ENCODE measurements around the gene CAPN2.
"Not testable (repeated sequence)": the region's sequence is repeated elsewhere in the genome, so short reads cannot be mapped to it uniquely, and the experiment has no call there.

The CAPN2 gene

DNA sequence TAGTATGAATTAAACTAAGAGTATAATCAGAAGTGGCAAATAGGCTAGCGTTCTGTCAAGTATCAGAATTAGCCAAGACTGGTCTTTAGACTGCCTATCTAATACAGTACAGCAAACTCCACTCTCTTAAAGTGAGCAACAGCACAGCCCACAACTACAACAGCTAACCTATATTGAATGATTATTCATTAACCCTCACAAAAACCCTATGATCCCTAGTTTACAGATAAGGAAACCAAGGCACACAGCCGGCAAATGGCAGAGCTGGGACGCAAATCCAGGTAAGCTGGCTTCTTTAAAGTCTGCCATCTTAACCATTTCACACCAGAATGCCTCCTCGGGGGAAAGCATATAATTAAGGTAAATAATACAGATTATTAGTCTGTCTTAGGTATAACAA is 81.4 kb downstream of the CAPN2 start:
- no peak for DNase-seq

GRCh38 chr1:223794136-223794880 is 82.0 kb downstream of the CAPN2 start:
- DNase-seq, result no peak

- no peak for DNase-seq
Observed at GRCh38 chr1:223796210-223796609, 83.9 kb downstream of the CAPN2 start.

DNA sequence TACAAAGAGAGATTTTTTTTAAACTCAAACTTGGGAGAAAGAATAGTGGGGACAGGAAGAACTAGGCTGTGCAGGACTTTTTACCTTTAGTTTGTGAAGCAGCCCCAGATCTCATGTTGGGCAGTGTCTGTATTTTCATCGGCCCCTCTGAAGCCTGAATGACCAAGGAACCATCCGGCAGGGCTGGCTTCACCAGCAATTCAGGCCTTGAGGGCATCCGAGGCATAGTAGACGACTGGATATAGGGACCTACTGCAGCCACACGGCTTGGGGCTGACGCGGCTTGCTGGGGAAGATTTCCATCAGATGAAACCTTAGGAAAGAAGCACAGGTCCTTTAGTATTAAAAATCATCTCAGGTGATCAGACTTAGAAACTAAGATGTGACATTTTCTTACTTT is 89.7 kb downstream of the CAPN2 start:
- no peak for DNase-seq

DNA sequence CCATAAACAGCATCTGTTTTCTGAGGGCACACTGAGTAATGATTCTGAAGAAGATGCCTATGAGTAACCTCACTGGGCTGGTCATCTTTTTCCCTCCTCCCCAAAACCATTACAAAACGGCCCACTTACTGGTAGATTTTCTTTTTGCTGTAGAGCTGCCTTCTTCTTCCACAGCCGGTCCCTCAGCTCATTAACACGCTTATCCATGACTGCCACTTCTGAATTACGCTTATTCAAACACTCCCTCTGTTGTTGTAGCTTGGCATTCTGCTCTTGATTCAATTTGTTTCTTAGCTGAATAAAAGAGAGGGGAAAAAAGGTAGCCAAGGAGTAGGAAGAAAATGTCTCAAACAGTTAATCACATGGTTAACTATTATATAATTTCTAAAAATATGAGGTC is 90.3 kb downstream of the CAPN2 start:
- DNase-seq, result no peak

- DNase-seq, result no peak
Observed at GRCh38 chr1:223803211-223803610, 90.9 kb downstream of the CAPN2 start.

- DNase-seq, result peak; percentile 41
Observed at GRCh38 chr1:223809905-223810304, 97.6 kb downstream of the CAPN2 start.

DNA sequence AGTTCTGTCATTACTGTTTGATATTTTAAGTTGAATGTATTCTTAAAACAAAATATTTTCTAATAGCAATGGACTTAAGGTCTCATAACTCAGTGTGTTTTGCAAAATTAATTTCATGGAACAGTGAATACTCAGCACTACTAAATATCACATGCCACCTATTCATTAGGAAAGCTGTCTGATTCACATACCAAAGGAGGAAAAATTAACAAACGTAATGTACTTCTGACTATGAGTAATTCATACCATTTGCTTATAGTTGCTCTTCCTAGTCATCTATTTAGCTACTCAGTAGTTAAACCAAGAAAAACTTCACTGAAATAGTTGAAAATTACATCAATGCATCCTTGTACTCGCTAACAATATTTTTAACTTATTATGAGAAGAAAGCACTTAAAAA is 98.2 kb downstream of the CAPN2 start:
- peak; percentile 85 for DNase-seq

DNA sequence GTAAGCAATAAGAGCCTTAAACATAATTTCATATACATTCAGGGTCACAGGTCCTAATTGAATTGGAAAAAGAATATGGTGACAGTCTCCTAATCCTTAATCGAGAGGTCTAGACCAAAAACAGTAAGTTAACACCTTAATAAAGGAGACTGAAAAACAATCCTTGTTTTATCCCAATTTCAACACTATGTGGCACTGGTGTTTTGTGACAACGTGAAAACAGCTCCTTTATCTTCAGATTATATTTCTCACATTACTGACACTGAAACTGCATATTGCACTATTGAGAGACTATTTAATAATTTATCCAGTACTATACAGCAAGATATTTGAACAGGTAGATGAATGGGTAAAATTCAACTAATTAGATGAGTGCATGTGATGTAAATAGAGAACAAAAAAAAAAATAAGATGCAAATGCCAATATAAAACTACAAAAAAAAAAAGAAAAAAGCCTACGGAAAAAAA is 99.3 kb downstream of the CAPN2 start:
- DNase-seq, result peak; percentile 53

DNA sequence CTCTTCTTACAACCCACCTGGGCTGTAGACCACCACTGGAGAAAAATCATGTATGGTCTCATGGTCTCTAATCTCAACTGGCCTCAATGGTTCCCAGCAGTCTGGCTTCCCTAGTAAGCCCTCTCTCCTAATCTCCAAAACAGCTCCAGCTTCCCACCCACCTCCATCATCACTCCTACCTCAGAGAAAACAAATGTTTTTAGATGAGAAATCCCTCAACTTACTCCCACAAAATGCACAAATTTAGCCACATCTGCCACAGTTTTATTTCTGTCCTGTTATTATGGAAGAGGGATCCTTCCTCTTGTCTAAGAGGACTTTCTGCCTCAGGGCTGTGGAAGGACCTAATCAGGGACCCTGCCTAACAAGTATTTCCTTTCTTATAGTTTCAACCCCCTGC is 101.3 kb downstream of the CAPN2 start:
- DNase-seq, result no peak

DNA sequence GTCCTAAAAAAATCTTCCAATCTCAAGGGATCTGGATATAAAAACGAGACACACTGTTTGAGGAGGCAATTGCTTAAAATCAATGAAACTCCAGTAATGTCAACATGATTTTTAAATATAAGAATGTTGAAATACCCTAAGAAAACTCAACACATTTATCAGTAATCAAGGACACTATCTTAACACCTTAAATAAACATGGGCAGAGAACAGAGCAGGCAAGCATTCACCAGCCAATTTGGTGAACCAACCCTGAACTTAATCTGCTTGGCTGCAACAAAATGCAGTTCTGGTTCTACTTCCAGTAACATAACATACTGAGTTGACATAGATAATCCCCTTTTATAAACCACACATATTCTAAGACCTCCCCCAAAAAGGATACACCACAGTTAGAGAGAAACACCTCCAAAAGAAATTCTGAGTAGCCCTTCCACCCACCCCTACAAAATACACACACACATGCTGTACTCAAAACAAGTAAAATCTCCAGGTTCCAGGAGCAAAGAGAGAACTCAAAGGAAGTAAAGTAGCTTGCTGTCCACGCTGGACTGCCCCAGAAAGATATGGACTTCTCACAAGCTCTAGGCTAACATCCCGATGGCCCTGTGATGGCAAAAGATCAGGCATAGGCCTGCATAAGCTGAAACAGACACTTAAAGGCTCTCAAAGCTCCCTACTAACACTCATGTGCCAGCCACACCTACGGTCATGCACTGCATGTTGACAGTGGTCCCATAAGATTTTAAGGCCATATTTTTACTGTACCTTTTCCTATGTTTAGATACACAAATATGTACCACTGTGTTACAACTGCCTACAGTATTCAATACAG is 102.9 kb downstream of the CAPN2 start:
- no peak for DNase-seq

GRCh38 chr1:223815865-223816264 is 103.5 kb downstream of the CAPN2 start:
- no peak for DNase-seq

GRCh38 chr1:223817265-223817664 is 104.9 kb downstream of the CAPN2 start:
- not testable (repeated sequence) for DNase-seq

DNA sequence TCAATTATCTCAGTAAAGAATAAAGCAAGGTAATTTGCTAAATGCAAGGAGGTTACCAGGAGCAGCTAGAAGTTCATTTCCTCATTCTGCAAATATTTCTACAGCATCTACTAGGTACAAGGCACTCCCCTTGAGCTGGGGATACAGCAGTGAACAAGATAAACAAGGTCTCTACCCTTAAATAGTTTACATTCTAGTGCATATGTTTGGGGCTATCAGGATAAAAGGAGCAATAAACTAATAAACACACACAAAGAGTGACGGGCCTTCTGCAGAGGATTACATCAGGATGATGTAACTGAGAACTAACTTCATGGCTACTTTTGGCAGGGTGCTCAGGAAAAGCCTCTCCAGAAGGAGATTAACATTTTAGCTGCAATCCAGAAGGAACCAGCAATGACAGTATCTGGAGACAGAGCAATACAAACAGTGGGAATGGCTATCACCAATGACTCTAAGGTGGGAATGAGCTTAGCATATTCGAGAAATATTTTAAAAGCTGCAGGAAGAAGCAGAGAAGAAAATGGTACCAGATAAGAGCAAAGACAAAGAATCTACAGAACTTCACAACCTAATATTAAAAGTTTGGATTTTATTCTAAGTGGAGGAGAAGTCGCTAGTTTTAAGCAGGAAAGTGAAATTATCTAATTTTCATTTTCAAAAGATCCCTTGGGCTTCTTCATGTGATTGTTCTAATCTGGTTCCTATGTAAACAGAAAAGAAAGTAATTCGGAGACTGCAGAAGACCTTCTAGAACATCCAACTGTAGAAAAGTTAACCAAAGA is 107.6 kb downstream of the CAPN2 start:
- no peak for DNase-seq

DNA sequence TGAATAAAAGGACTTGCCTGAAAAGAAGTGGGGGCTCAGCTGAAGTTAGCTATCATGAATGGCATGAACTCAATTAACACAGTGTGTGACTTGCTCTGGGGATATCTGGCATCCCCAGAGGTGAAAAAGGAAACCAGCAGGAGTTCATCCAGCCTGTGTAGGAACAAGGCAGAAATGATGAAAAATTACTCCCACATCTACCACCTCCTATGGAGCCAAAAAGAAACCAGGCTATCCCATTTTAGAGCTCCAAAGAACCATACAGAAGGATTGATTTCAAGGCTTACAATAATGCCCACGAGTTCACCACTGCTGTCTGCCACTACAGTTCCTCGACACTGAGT is 108.1 kb downstream of the CAPN2 start:
- DNase-seq, result no peak

DNA sequence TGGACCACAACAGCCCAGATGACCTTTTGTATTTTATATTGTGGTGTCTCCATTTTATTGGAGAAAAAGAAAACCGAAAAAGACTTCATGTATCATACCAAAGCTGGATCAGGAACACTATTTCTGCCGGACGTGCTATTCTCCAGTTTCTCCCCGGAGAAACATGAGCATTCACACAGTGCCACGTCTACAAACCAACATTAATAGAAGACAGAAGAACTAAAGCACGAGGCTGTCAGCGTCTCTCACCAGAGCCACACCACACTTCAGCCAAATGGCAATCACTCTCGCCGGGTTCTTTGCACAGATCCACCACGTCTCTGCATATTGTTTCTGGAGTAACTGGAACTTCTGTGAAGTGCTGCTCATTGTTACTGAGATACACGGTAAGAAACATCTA is 108.6 kb downstream of the CAPN2 start:
- no peak for DNase-seq

DNA sequence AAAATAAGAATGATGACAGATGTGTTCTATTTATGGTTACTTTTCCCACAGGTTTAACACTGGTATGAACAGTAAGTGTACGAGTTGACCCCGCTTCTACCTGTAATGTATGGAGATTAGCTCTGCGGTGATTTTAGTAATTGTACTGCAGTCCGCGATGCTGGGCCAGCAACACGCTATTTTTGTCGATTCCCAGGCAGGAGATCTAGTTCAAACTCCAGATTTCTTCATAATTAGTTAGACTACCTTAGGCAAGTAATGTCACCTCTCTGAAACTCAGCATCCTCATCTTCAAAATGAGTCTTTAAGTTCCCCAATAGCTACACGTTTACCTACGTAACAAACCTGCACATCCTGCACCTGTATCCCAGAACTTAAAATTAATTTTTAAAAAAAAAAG is 111.9 kb downstream of the CAPN2 start:
- DNase-seq, result no peak

DNA sequence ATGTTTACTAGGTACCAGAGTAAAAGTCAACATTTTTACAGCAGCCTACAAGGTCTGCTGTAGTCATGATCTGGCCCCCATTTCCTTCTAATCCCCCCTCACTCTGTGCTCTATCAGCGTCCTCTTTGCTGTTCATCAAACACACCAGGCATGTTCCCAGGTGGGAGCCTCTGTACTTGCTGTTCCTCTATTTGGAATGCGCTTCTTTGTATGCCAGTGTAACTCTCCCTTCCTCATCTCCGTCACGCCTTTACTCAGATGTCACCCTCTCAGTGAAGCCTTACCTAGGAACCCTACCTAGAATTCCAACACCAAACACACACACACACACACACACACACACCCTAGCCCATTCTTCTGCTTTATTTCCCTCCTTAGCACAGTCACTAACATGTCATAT is 112.4 kb downstream of the CAPN2 start:
- no peak for DNase-seq

Measured in inflammatory macrophage treated with lipopolysaccharide for 4 hours (primary cell).